Dedifferentiated amniotic fluid mesenchymal stem cell (primary cell): ENCODE measurements around the gene CIRBP.

ENCODE experiments used
- DNase-seq: peaks from one replicate; pipeline ENCODE4 v3.0.0-alpha.2; 2016; ENCODE audit errors: extremely low spot score

The CIRBP gene

DNA sequence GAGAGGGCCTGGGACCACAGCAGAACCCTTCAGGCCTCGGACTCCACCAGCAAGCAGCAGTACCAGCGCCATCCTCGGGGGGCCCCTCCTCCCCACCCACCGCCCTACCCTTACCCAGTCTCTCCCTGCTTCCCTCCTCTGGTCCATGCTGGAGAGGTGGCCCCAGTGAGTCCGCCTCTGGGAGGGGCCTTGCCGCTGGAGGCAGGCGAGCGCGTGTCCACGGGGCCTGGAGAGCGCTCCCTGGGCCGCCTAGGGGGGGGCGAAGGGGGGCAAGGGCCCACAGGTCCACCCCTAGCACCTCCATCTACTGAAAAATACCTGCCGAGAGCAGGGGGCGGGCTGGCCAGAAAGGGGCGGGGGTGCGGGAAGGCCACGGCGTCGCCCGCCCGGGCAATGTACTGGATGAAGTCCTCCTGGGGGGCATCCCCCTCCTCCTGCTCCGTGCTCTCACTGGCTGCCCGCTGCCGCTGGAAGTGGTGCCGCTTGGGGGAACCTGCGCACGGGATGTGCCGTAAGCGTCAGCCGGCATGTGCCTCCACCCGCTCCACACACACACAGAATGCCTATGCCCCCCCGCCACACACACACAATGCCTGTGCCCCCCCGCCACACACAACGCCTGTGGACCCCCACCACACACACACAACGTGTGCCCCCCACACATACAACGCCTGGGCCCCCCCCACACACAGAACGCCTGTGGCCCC lies 38.2 kb upstream of the CIRBP start:
- no peak for DNase-seq

DNA sequence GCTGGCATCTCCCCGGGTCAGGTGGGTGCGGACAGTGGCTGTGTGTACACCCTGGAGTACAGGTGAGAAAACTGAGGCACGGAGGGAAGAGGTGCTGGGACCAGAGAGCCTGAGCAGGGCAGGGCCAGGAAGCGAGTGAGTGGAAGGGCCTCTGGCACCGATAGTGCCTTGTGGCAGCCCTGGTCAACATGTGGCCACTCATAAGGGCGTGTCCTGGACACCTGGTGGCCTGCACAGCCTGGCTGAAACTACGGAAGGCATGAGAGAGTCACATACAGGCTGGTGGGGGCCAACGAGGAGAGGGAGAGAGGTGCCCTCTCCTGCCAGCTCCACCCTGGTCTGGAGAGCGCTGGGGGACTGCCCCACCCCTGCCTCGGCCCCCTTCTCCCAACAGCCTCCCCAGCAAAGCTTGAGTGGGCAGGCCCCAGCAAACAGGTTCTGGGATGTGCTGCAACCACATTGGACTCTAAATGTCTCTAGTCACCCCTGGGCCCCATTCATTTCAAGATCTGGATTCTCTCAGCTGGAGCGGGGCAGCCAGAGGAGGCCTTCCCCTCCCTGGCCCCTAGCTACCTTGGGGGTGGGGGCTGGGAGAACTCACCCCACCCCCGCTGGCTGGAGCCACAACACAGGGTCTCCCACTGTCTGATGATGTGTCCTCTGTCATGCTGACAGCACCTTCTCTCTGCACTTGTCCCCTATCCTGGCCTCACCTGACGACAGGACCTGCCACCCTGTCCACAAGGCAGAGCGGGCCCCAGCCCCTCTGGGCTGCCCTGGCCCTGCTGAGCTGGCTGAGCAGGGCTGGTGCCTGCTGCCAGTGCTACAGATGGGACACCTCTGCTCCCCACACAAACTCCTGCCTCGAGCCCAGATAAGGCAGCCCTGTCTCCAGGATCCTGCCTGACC lies 37.1 kb upstream of the CIRBP start:
- DNase-seq: no peak

DNA sequence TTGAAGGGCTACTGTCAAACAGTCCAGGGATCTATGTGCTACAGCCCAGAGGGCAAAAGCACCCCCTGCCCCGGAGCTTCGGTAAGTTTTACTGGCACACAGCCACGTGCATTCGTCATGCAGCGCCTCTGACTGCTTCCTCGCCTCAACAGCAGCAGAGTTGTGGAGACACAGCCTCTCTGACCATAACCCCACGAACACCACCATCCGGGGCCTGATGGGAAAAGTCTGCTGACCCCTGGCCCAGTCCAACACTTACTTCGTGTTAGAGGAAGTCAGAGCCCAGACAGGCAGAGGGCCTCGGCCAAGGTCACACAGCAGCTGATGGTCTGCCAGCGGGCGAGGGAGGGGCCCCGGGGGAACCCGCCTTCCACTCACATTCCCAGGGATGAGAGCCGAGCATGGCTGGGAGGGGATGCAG lies 36.5 kb upstream of the CIRBP start:
- DNase-seq: no peak

DNA sequence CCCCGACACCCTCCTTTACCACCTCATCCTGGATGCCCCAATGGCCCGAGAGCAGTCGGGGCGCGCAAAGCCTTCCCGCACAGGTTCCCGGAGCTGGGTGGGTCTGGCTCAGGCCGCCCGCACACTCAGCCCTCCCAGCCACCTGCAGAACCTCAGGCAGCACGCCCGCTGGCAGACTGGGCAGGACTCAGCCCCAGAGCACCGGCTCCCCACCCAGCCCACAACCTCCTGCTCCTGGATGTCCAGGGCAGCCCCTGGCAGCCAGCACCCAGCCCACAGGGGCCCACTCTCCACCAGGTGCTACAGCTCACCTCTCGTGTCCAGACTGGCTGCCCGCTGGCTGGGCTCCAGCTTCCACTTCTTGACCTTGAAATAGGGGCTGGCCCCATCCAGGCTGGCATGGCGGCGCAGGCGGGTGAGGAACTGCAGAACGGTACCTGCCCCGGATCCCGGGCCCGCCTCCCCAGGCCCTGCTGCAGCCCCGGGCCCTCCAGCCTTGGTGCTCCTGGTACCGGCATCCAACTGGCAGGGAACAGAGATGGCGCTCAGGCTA lies 35.9 kb upstream of the CIRBP start:
- no peak for DNase-seq

DNA sequence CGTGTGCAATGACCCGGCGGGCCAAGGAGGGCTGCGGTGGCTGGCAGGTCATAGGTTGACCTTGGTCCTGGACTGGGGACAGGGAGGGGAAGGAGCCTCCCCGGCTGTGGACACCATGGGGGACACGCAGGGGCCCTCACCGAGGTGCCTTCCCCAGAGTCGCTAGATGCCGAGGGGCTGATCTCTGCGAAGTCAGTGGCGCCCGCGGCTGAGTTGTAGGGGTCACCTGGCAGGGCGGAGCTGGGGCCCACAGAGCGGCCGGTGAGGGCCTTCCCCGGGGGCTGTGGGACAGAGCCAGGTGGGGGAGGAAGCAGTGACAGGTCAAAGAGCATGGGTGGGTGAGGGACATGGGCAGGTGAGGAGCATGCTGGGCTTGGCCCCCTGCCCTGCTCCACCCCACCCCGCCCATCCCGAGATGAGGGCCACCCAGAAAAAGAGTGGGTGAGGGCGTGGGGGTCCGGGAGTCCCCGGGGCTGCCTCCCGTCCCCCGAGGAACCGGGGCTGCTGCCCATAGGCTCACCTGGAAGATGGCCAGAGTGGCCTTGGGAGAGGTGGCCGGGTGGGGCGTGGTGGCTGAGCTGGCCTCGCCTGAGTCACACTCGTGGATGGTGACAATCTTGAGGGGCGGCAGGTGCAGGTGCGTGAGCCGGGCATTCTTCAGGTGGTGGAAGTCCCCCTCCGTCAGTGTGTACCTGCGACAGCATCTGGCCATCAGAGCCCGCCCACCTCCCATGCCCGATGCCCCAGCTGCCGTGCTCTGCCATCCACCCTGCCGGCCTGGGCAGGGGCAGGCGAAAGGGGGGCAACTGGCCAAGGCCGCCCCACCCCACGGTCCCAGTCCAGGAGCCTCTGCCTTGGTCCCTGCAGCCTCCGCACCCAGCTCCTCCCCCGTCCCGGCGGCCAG lies 34.8 kb upstream of the CIRBP start:
- DNase-seq: no peak

DNA sequence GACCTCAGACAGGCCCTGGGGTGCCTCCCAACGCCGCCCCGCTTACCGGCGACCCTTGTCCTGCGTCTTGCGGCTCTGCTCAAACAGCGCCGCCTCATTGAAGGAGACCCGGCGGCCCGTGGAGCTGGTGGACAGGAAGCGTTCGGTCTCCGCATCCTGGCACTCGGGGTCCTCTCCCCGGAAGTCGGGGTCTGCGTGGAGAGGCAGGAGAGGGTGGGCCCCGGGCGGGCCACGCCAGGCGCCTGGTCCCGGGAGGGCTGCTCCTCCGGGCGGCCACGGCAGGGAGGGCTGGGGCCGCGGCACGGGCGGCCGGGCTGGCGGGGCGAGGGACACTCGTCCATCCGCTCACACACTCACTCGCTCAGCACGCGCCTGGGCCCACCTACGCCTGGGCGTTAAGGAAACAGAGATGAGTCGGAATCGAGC lies 34.2 kb upstream of the CIRBP start:
- no peak for DNase-seq

DNA sequence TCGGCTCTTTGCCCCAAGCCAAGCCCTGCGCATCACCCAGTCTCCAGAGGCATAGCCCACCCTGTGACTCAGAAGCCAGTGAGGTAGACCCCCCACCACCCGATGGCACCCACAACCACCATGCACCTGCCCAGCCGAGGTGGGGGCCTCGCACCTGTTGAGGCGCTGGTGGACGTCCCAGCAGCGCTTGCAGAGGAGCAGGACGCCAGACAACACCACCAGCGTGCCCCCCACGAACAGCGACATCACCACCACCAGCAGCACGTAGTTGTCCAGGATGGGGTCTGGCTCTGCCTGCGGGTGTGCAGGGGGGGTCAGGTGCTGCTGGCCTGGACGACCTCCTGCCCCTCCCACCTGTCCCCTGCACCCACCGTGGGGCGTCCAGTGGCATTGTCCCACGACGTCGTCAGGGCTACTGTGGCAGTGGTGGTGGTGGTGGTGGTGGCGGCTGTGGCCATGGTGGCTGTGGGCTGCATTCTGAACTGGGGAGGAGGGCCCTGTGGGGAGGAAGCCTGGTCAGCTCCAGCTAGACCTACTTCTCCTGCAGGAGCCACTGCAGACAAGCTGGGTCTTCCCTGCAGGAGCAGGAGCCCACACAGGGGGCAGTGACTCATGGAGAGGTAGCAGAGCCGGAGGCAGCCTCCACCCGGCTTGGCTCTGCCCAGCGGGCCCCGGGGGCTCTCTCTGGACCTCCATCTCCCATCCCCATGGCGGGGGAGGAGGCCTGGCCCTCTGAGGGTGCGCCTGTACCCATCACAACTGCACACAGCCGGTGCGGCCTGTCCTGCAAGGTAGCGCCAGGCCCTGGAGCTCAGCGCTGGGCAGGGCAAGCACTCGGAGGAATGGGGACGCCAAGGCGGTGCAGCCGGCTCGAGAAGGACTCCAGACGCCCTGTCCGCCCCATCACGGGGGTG lies 33.2 kb upstream of the CIRBP start:
- DNase-seq: no peak

DNA sequence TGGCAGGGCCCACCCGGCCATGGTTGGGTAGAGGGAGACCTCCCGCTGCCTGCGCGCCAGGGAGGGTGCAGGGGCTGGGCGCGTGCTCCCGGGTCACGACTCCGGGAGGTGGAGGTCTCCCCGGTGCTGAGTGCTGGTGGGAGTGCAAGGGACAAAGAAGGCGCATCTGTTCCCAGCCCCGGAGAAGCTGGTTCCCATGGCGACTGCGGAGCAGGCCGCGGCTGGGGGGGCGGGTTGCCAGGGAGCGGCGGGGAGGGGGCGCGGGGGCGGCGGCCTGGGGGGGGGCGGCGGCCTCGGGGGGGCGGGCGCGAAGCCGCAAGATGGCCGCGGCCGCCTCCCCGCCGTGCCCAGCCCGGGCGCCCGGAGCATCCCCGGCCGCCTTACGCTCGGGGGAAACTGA lies 32.6 kb upstream of the CIRBP start:
- no peak for DNase-seq

DNA sequence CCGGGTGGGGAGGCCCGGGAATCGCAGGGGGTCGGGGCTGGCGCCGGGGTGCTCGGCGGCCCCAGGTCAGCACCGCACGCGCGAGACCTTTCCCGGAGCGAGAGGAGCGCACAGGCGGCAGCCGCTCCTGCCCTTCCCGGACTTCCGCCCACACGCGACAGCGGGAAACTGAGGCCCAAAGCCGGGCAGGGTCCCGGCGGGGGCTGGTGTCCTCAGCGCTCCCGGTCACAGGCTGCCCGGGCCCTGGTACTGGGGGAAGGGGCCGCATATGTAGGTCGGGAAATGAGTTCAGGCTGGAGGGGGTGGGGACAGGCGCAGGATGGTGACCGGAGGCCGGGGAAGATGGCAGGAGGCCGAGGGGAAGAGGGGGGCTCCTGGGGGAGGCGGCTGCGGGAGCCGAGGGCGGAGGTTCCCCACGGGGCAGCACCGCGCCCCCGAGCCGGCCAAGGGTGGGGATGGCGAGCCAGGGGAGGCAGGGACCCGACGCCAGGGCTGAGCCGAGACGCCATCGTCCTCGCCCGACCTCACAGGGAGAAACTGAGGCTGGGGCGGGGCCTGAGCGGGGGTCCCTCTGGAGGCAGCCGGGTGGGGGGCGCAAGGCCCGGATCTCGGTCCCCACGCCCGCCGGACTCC lies 32.0 kb upstream of the CIRBP start:
- no peak for DNase-seq

DNA sequence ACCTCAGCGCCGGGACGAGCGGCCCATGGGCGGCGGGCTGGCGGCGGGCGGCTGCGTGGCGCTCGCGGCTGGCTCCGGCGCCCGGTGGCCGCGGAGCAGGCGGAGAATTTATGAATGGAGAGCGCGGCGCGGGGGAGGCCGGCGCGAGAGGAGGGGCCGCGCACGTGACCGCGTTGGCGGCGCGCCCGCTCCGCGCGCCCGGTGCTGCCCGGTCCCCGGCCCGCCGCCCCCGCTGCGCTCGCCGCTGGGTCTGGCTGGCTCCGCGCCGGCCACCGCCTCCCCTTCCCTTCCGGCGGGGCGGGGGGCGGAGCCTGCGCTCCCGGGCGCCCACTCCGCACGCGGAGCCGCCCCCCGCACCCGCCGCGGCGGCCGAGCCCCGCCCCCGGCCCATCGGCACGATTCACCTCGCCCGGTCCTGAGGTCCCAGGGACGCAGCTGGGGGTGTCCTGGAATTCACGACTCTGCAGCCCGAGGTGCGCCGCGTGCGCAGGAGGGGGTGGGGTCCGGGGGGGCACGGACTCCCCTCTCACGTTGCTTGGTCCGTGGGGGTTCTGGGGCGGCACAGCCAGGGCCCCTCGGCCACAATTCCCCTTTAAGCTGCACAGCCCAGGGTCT lies 31.3 kb upstream of the CIRBP start, which contains the start of gene CBARP:
TSS of gene CBARP (minus strand) at position 252 of the 615 bp plus-strand sequence. CDS start 1,905 bp downstream, outside the sequence.
- DNase-seq: no peak

DNA sequence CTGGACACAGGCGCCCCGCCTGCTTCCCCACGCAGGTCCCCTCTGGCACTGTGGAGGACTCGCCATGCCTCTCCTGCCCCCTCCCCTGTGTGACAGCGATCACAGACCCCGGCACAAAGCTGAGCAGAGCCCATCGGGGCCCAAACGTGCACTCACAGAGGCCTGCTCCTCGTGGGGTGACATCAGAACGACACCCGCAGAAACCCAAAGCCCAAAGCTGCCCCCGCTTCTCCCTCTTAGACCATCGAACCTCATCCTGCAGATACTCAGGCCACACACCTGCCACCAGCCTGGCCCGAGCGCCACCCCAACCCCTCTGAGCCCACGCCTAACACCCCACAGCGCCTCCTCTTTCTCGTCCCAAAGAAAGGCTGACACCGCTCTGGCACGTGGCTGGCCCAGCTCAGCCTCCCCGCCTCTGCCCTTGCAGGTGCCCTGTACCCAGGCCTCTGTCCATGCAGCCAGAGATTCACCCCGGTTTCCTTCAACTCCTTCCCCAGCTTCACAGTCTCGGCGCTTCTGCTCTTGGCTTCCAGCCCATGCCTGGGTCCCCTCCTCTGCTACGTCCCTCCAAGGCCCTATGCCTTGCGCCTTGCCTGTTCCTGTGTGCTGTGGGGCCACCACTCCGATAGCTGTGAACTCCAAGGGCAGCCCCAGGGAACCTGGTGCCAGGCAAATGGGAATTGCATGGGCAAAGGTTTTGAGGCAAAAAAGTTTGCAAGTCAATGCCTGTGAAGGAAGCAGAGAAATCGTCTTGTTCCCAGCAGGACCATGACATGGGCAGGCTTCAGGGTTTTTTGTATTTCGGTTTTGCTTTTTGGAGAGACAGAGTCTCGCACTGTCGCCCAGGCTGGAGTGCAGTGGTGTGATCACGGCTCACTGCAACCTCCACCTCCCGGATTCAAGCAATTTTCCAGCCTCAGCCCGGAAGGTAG lies 30.5 kb upstream of the CIRBP start:
- DNase-seq: no peak

DNA sequence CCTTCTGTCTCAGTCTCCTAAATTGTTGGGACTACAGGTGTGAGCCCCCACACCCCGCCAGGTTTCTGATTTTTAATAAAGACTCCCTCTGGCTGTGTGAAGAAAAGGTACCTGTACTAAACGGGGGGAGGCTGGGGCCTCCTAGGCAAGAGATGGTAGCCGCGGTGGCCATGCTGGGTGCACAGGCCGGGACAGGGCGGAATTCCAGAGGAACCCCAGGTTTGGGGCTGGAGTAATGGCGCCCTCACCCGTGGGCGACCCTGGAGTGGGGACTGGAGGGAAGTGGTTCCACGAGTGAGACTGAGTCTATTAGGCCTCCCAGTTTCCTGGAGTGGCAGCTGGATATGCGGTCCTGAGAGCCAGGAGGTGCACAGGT lies 29.7 kb upstream of the CIRBP start:
- DNase-seq: no peak

DNA sequence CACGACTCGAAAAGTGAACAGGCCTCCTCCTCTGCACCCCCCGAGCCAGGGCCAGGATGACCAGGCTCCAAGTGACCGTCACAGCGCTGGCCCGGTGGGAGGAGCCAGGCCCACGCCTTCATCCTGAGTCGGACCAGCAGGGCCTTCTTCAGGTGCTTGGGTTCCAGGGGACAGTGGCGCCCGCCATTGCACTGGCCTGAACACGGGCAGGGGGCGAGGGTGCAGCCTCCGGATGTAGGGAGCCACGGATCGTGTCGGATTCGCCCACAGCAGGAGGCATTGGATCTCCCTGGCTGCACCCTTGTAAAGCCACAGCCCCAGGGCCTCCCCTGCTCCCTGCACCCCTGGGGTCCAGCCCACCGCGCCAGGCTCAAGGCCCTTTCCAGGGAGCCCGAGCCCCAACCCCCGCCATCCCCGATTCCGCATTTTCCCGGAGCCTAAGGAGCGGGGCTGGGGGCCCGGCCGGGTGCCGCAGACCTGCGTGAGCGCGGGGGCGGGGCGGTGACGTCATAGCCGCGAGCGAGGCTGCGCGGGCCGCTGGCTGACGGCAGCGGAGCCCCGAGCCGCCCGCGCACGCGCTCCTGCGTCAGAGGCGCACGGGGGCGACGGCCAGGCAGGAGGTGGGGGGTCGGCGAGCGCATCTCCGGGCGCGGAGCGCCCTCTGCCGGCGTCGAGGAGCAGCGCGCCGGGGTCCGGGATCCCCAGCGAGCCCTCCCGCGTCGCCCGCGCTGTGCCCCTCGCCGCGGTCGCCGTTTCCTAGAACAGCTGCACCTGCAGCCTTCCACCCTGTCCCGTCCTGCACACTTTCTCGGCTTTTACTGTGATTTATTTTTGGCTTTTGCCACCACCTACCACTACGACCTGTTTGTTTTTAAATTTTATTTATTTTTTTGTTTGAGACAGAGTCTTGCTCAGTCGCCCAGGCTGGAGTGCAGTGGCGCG lies 29.1 kb upstream of the CIRBP start:
- peak; percentile 83 for DNase-seq

DNA sequence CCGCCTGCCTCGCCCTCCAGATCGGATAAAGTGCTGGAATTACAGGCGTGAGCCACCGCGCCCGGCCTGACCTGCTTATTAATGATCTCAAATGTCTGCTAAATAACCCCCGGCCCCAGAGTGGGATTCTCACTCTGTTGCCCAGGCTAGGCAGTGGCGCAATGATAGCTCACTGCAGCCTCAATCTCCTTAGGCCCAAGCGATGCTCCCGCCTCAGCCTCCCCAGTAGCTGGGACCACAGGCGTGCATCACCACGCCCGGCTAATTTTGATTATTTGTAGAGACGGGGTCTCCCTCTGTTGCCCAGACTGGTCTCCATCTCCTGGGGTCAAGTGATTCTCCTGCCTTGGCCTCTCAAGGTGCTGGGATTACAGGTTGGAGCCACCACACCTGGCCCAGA lies 28.2 kb upstream of the CIRBP start:
- no peak for DNase-seq

DNA sequence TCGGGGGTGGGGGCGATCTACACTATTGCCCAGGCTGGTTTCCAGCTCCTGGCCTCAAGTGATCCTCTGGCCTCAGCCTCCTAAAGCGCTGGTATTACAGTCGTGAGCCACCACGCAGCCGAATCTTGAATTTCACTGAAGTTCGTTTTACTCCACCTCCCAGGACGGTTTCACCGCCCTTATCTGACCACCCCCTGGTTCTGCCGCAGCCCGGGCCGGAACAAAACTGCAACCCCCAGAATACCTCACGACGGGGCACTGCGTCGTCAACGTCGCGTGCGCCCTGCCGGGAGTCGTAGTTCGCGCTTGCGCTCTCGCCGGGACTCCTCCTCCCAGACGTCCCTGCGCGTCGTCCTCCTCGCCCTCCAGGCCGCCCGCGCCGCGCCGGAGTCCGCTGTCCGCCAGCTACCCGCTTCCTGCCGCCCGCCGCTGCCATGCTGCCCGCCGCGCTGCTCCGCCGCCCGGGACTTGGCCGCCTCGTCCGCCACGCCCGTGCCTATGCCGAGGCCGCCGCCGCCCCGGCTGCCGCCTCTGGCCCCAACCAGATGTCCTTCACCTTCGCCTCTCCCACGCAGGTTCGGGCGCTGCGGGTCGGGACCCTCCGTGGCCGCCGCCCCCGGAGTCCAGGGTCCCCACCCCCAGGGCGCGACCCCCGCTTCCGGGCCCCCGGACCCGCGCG lies 27.6 kb upstream of the CIRBP start, which contains the start of gene ATP5F1D:
TSS of gene ATP5F1D (plus strand) at position 335 of the 679 bp plus-strand sequence. CDS start at position 435, 100 bp downstream.
- DNase-seq: peak; percentile 85
